Natural killer cell (primary cell): Measurements from ENCODE around the gene FMNL3. TPM values are rescaled to one million over a fixed set of nuclear protein-coding genes. Genes with fewer than 3 reads are reported as not detected.
A peak's percentile ranks its signal among the peaks of the same experiment; 100 is the strongest.

Experiments
- ATAC-seq, 3 donors: fragments of 150-1000 bp in 2 of 3; fragments of 200-7000 bp in 1 of 3; cut with Tn5 transposase; 1 replicate in 1 of 3; 2 replicates in 2 of 3; pipeline ENCODE4 v1.10.0; 2021; ENCODE audit warnings: mild to moderate bottlenecking in 2 of 3, moderate library complexity in 2 of 3
- DNase-seq, 2 donors: peaks; one replicate each; pipeline versions ENCODE4 v3.0.0 to v3.0.0-alpha.2; 2013 to 2021; ENCODE audit warnings: mixed read lengths in 1 of 2
- H3K27ac ChIP-seq: one replicate; pipeline ENCODE4 v1.5.1; 2013; ENCODE audit warnings: mild to moderate bottlenecking, low read length
- H3K27me3 ChIP-seq: one replicate; pipeline ENCODE4 v1.6.1; 2013; ENCODE audit warnings: low read length; ENCODE audit not compliant: control insufficient read depth, insufficient read depth
- H3K36me3 ChIP-seq: one replicate; pipeline ENCODE4 v1.6.1; 2013; ENCODE audit warnings: low read length; ENCODE audit not compliant: control insufficient read depth, insufficient read depth
- H3K4me1 ChIP-seq: one replicate; pipeline ENCODE4 v1.6.1; 2013; ENCODE audit warnings: low read length; ENCODE audit not compliant: control insufficient read depth, insufficient read depth
- H3K4me3 ChIP-seq: one replicate; pipeline ENCODE4 v1.5.1; 2013; ENCODE audit warnings: low read length
- H3K9me3 ChIP-seq: one replicate; pipeline ENCODE4 v1.6.1; 2013; ENCODE audit warnings: low read length; ENCODE audit not compliant: control insufficient read depth, insufficient read depth
- H3K27ac Mint-ChIP-seq, 2 donors: one replicate each; pipeline ENCODE4 v1.8.0; 2022; ENCODE audit warnings: mild to moderate bottlenecking in 2 of 2, mixed read lengths in 2 of 2, moderate library complexity in 1 of 2
- H3K27me3 Mint-ChIP-seq, 2 donors: one replicate each; pipeline ENCODE4 v1.8.0; 2022; ENCODE audit warnings: low read depth in 2 of 2, mixed read lengths in 2 of 2
- H3K36me3 Mint-ChIP-seq: one replicate; pipeline ENCODE4 v1.8.0; 2022; ENCODE audit warnings: mixed read lengths
- H3K4me1 Mint-ChIP-seq, 2 donors: one replicate each; pipeline ENCODE4 v1.8.0; 2022; ENCODE audit warnings: mixed read lengths in 2 of 2
- H3K4me3 Mint-ChIP-seq: one replicate; pipeline ENCODE4 v1.8.0; 2022; ENCODE audit warnings: mild to moderate bottlenecking, moderate library complexity, mixed read lengths
- H3K9me3 Mint-ChIP-seq, 2 donors: one replicate each; pipeline ENCODE4 v1.8.0; 2022; ENCODE audit warnings: mixed read lengths in 2 of 2
- CTCF ChIP-seq: fragments of 200-600 bp; IDR thresholded peaks from one replicate; pipeline ENCODE4 v1.8.0; 2022; ENCODE audit warnings: antibody characterized with exemption
- WGBS: methylation state at CpG from one replicate; pipeline ENCODE4 v1.1.7; 2013; ENCODE audit warnings: missing lambda C conversion rate; ENCODE audit not compliant: insufficient coverage; 5-methylcytosine and 5-hydroxymethylcytosine counted together
- intact Hi-C: fragments of 100-400 bp; cut with micrococcal nuclease; formaldehyde crosslinking; loops from one replicate; pipeline ENCODE4 v1.14.2; 2022
- total RNA-seq, 4 donors: library from RNA; stranded (reverse); fragments of 120-200 nt in 1 of 4; gene quantifications; one replicate each; pipeline versions ENCODE4 v1.2.3 to v1.2.4, GENCODE V29; 2013 to 2022

The FMNL3 gene
- total RNA-seq, 3 donors from 2014 or later (not counting 1 experiment from before 2014, with no cell fraction given) = 54.2 to 82.6 (median 58.7) TPM

- Mint-ChIP-seq H3K4me3 (no peak overlapping the region), H3K27me3 (peaks cover 0 to 3% of the 10 kb centered on the region in 2 donors), H3K27ac (no peak overlapping the region), H3K9me3 (no peaks in the 10 kb centered on the region), H3K4me1 (peaks cover 7 to 9% of the 10 kb centered on the region in 2 donors), H3K36me3 (no peaks in the 10 kb centered on the region)
- intact Hi-C loops = no loop called here
- H3K27me3 ChIP-seq = no peaks in the 10 kb centered on the region
- WGBS = no CpG with 5 or more reads among the region's 1 CpG
- no peak overlapping the region for H3K4me3 ChIP-seq
- TF ChIP-seq CTCF = no peak
- H3K9me3 ChIP-seq = no peaks in the 10 kb centered on the region
- peaks cover 12% of the 10 kb centered on the region for H3K4me1 ChIP-seq
- DNase-seq = no peak
- no peaks in the 10 kb centered on the region for H3K36me3 ChIP-seq
- no peak for ATAC-seq
- H3K27ac ChIP-seq = no peak overlapping the region
These were observed 80.4 kb downstream of the FMNL3 start for GRCh38 chr12:49626836-49627235.

GRCh38 chr12:49626169-49626835, 80.9 kb downstream of the FMNL3 start:
- no peak for ATAC-seq

GRCh38 chr12:49624921-49625577, 82.2 kb downstream of the FMNL3 start:
- TF ChIP-seq CTCF = no peak
- Histone ChIP-seq H3K4me1 (peaks cover 22% of the 10 kb centered on the region), H3K9me3 (no peaks in the 10 kb centered on the region), H3K36me3 (no peaks in the 10 kb centered on the region), H3K27me3 (no peaks in the 10 kb centered on the region), H3K27ac (no peak overlapping the region), H3K4me3 (no peak overlapping the region)
- ATAC-seq (no peak), DNase-seq (peak in 1 of 2 donors; percentile 24)
- Mint-ChIP-seq H3K9me3 (no peaks in the 10 kb centered on the region), H3K27ac (peak overlapping the region in 1 of 2 donors; percentile 45), H3K4me3 (no peak overlapping the region), H3K4me1 (peaks cover 7 to 18% of the 10 kb centered on the region in 2 donors), H3K27me3 (peaks cover 0 to 3% of the 10 kb centered on the region in 2 donors), H3K36me3 (no peaks in the 10 kb centered on the region)
- intact Hi-C loops = no loop called here
- 73% methylated on average over 4 of the region's 4 CpGs for WGBS

More at GRCh38 chr12:49626169-49626835, 80.9 kb downstream of the FMNL3 start:
- Mint-ChIP-seq H3K4me1 (peaks cover 7 to 14% of the 10 kb centered on the region in 2 donors), H3K9me3 (no peaks in the 10 kb centered on the region), H3K27ac (no peak overlapping the region), H3K36me3 (no peaks in the 10 kb centered on the region), H3K4me3 (no peak overlapping the region), H3K27me3 (peaks cover 0 to 3% of the 10 kb centered on the region in 2 donors)
- Histone ChIP-seq H3K36me3 (no peaks in the 10 kb centered on the region), H3K27me3 (no peaks in the 10 kb centered on the region), H3K9me3 (no peaks in the 10 kb centered on the region), H3K27ac (no peak overlapping the region), H3K4me1 (peaks cover 18% of the 10 kb centered on the region), H3K4me3 (no peak overlapping the region)
- DNase-seq = peak in 1 of 2 donors; percentile 67
- WGBS = 82% methylated on average over 6 of the region's 6 CpGs
- intact Hi-C loops = no loop called here
- TF ChIP-seq CTCF = no peak
